22Rv1 (cell line): ENCODE data around the gene SLC17A3.

Experiments
- CTCF ChIP-seq: fragments of 450-650 bp; IDR thresholded peaks from 2 replicates; pipeline ENCODE4 v1.5.1; 2017; ENCODE audit warnings: mild to moderate bottlenecking
- ZFX ChIP-seq: fragments of 450-650 bp; IDR thresholded peaks from 2 replicates; pipeline ENCODE4 v1.6.1; 2017; ENCODE audit warnings: antibody characterized with exemption, borderline replicate concordance

GRCh38 chr6:25899580-25900408 lies 25.8 kb upstream of the SLC17A3 start:
- TF ChIP-seq CTCF (no peak), ZFX (no peak)
